ENCODE results near the gene IRF1.

IRF1 gene

GRCh38 chr5:132495667-132496190, 5.2 kb upstream of the IRF1 start:
- no peak overlapping the region for H4K8ac ChIP-seq (ENCODE audit: low read depth, low read length)
- H3K4me1 ChIP-seq (ENCODE audit: control insufficient read depth, low read depth, low read length), result peaks cover 7% of the 10 kb centered on the region
- H3K18ac ChIP-seq (ENCODE audit: low read length), result peak overlapping the region; percentile 91
- H3K36me3 ChIP-seq (ENCODE audit: control insufficient read depth, insufficient read depth, low read length), result no peaks in the 10 kb centered on the region
- H2BK120ac ChIP-seq (ENCODE audit: low read depth, low read length), result peak overlapping the region; percentile 47
- peak overlapping the region; percentile 59 for H2BK15ac ChIP-seq (replicated peaks; ENCODE audit: low read depth)
- peak overlapping the region; percentile 61 for H3K4me2 ChIP-seq (ENCODE audit: low read length)
- no peak overlapping the region for H2AK5ac ChIP-seq (ENCODE audit: low read length)
- no peaks in the 10 kb centered on the region for H3K27me3 ChIP-seq (ENCODE audit: insufficient read depth, low read length, poor library complexity)
- peak overlapping the region; percentile 64 for H3K27ac ChIP-seq (ENCODE audit: low read depth, low read length)
- H3K4me3 ChIP-seq (ENCODE audit: low read length), result peak overlapping the region; percentile 34
- peak overlapping the region; percentile 71 for H3K9ac ChIP-seq (ENCODE audit: low read length)
- H3K23ac ChIP-seq (ENCODE audit: low read length), result no peak overlapping the region
- WGBS (ENCODE audit: extremely low coverage, insufficient coverage, low lambda C conversion rate), result no CpG with 5 or more reads among the region's 30 CpGs
- no peaks in the 10 kb centered on the region for H3K79me1 ChIP-seq (ENCODE audit: low read length)
- H3K4ac ChIP-seq (ENCODE audit: low read depth, low read length), result peak overlapping the region; percentile 56
- H2BK5ac ChIP-seq (ENCODE audit: low read length), result no peak overlapping the region
- no peak overlapping the region for H4K5ac ChIP-seq (ENCODE audit: low read length)
- peak; percentile 79 for DNase-seq
- no peaks in the 10 kb centered on the region for H3K79me2 ChIP-seq (ENCODE audit: control insufficient read depth, insufficient read depth, low read length)
- peak overlapping the region; percentile 88 for H3K56ac ChIP-seq (ENCODE audit: low read length)

GRCh38 chr5:132493821-132494220, 3.2 kb upstream of the IRF1 start:
- H3K4me2 ChIP-seq (ENCODE audit: low read length), result no peak overlapping the region
- H2AK5ac ChIP-seq (ENCODE audit: low read length), result no peak overlapping the region
- H4K5ac ChIP-seq (ENCODE audit: low read length), result no peak overlapping the region
- no peak overlapping the region for H3K23ac ChIP-seq (ENCODE audit: low read length)
- no CpG with 5 or more reads among the region's 2 CpGs for WGBS (ENCODE audit: extremely low coverage, insufficient coverage, low lambda C conversion rate)
- H3K18ac ChIP-seq (ENCODE audit: low read length), result no peak overlapping the region
- no peaks in the 10 kb centered on the region for H3K36me3 ChIP-seq (ENCODE audit: control insufficient read depth, insufficient read depth, low read length)
- no peak overlapping the region for H3K27ac ChIP-seq (ENCODE audit: low read depth, low read length)
- H2BK5ac ChIP-seq (ENCODE audit: low read length), result no peak overlapping the region
- no peak for DNase-seq
- no peak overlapping the region for H4K8ac ChIP-seq (ENCODE audit: low read depth, low read length)
- no peak overlapping the region for H2BK15ac ChIP-seq (replicated peaks; ENCODE audit: low read depth)
- H2BK120ac ChIP-seq (ENCODE audit: low read depth, low read length), result no peak overlapping the region
- H3K4me3 ChIP-seq (ENCODE audit: low read length), result no peak overlapping the region
- H3K56ac ChIP-seq (ENCODE audit: low read length), result no peak overlapping the region
- H3K4ac ChIP-seq (ENCODE audit: low read depth, low read length), result no peak overlapping the region
- H3K27me3 ChIP-seq (ENCODE audit: insufficient read depth, low read length, poor library complexity), result no peaks in the 10 kb centered on the region
- H3K4me1 ChIP-seq (ENCODE audit: control insufficient read depth, low read depth, low read length), result peaks cover 7% of the 10 kb centered on the region
- H3K79me1 ChIP-seq (ENCODE audit: low read length), result no peaks in the 10 kb centered on the region
- no peak overlapping the region for H3K9ac ChIP-seq (ENCODE audit: low read length)
- H3K79me2 ChIP-seq (ENCODE audit: control insufficient read depth, insufficient read depth, low read length), result no peaks in the 10 kb centered on the region

- no peak for DNase-seq
- Histone ChIP-seq H3K56ac (ENCODE audit: low read length) (no peak overlapping the region), H4K5ac (ENCODE audit: low read length) (no peak overlapping the region), H3K23ac (ENCODE audit: low read length) (no peak overlapping the region), H2BK120ac (ENCODE audit: low read depth, low read length) (no peak overlapping the region), H3K4me1 (ENCODE audit: control insufficient read depth, low read depth, low read length) (peaks cover 7% of the 10 kb centered on the region), H2AK5ac (ENCODE audit: low read length) (no peak overlapping the region), H2BK5ac (ENCODE audit: low read length) (no peak overlapping the region), H3K79me1 (ENCODE audit: low read length) (no peaks in the 10 kb centered on the region), H3K4me3 (ENCODE audit: low read length) (no peak overlapping the region), H3K27ac (ENCODE audit: low read depth, low read length) (no peak overlapping the region), H3K9ac (ENCODE audit: low read length) (no peak overlapping the region), H3K4me2 (ENCODE audit: low read length) (no peak overlapping the region), H3K4ac (ENCODE audit: low read depth, low read length) (no peak overlapping the region), H3K18ac (ENCODE audit: low read length) (no peak overlapping the region), H3K27me3 (ENCODE audit: insufficient read depth, low read length, poor library complexity) (no peaks in the 10 kb centered on the region), H3K36me3 (ENCODE audit: control insufficient read depth, insufficient read depth, low read length) (no peaks in the 10 kb centered on the region), H3K79me2 (ENCODE audit: control insufficient read depth, insufficient read depth, low read length) (no peaks in the 10 kb centered on the region), H4K8ac (ENCODE audit: low read depth, low read length) (no peak overlapping the region), H2BK15ac (replicated peaks; ENCODE audit: low read depth) (no peak overlapping the region)
- WGBS (ENCODE audit: extremely low coverage, insufficient coverage, low lambda C conversion rate), result no CpG with 5 or more reads among the region's 4 CpGs
Measured at GRCh38 chr5:132493241-132493640, 2.7 kb upstream of the IRF1 start.

- H3K79me2 ChIP-seq (ENCODE audit: control insufficient read depth, insufficient read depth, low read length), result no peaks in the 10 kb centered on the region
- H3K56ac ChIP-seq (ENCODE audit: low read length), result no peak overlapping the region
- no CpG with 5 or more reads among the region's 3 CpGs for WGBS (ENCODE audit: extremely low coverage, insufficient coverage, low lambda C conversion rate)
- H3K4me2 ChIP-seq (ENCODE audit: low read length), result no peak overlapping the region
- no peak overlapping the region for H3K4ac ChIP-seq (ENCODE audit: low read depth, low read length)
- no peak overlapping the region for H2BK120ac ChIP-seq (ENCODE audit: low read depth, low read length)
- no peak overlapping the region for H3K9ac ChIP-seq (ENCODE audit: low read length)
- H3K23ac ChIP-seq (ENCODE audit: low read length), result no peak overlapping the region
- no peak overlapping the region for H3K18ac ChIP-seq (ENCODE audit: low read length)
- no peaks in the 10 kb centered on the region for H3K79me1 ChIP-seq (ENCODE audit: low read length)
- no peak for DNase-seq
- no peak overlapping the region for H2AK5ac ChIP-seq (ENCODE audit: low read length)
- H4K8ac ChIP-seq (ENCODE audit: low read depth, low read length), result no peak overlapping the region
- no peaks in the 10 kb centered on the region for H3K27me3 ChIP-seq (ENCODE audit: insufficient read depth, low read length, poor library complexity)
- no peak overlapping the region for H3K27ac ChIP-seq (ENCODE audit: low read depth, low read length)
- peaks cover 7% of the 10 kb centered on the region for H3K4me1 ChIP-seq (ENCODE audit: control insufficient read depth, low read depth, low read length)
- no peaks in the 10 kb centered on the region for H3K36me3 ChIP-seq (ENCODE audit: control insufficient read depth, insufficient read depth, low read length)
- no peak overlapping the region for H2BK15ac ChIP-seq (replicated peaks; ENCODE audit: low read depth)
- H3K4me3 ChIP-seq (ENCODE audit: low read length), result no peak overlapping the region
- H2BK5ac ChIP-seq (ENCODE audit: low read length), result no peak overlapping the region
- no peak overlapping the region for H4K5ac ChIP-seq (ENCODE audit: low read length)
Measured at GRCh38 chr5:132492386-132493125, 2.0 kb upstream of the IRF1 start.

GRCh38 chr5:132491368-132492364, 1.1 kb upstream of the IRF1 start:
- Histone ChIP-seq H3K9ac (ENCODE audit: low read length) (peak overlapping the region; percentile 69), H3K18ac (ENCODE audit: low read length) (no peak overlapping the region), H3K4ac (ENCODE audit: low read depth, low read length) (no peak overlapping the region), H3K27me3 (ENCODE audit: insufficient read depth, low read length, poor library complexity) (no peaks in the 10 kb centered on the region), H3K36me3 (ENCODE audit: control insufficient read depth, insufficient read depth, low read length) (peaks cover 2% of the 10 kb centered on the region), H2BK120ac (ENCODE audit: low read depth, low read length) (no peak overlapping the region), H3K23ac (ENCODE audit: low read length) (peak overlapping the region; percentile 31), H3K27ac (ENCODE audit: low read depth, low read length) (no peak overlapping the region), H3K56ac (ENCODE audit: low read length) (peak overlapping the region; percentile 88), H2AK5ac (ENCODE audit: low read length) (no peak overlapping the region), H2BK5ac (ENCODE audit: low read length) (no peak overlapping the region), H4K8ac (ENCODE audit: low read depth, low read length) (no peak overlapping the region), H3K79me2 (ENCODE audit: control insufficient read depth, insufficient read depth, low read length) (no peaks in the 10 kb centered on the region), H2BK15ac (replicated peaks; ENCODE audit: low read depth) (no peak overlapping the region), H3K4me2 (ENCODE audit: low read length) (peak overlapping the region; percentile 87), H3K4me1 (ENCODE audit: control insufficient read depth, low read depth, low read length) (peaks cover 7% of the 10 kb centered on the region), H4K5ac (ENCODE audit: low read length) (no peak overlapping the region), H3K4me3 (ENCODE audit: low read length) (peak overlapping the region; percentile 27), H3K79me1 (ENCODE audit: low read length) (peaks cover 2% of the 10 kb centered on the region)
- DNase-seq, result peak; percentile 55
- no CpG with 5 or more reads among the region's 22 CpGs for WGBS (ENCODE audit: extremely low coverage, insufficient coverage, low lambda C conversion rate)
